HFFc6 (cell line): ENCODE data around the gene NKAPL. TPM values are rescaled to one million over a fixed set of nuclear protein-coding genes. Genes with fewer than 3 reads are reported as not detected.

Experiments used
- DNase-seq: peaks from one replicate; pipeline ENCODE4 v3.0.0-alpha.2; 2018
- H3K27ac Mint-ChIP-seq: 2 replicates; pipeline ENCODE4 v1.8.0; 2020; ENCODE audit warnings: mild to moderate bottlenecking, mixed read lengths
- H3K27me3 Mint-ChIP-seq: 2 replicates; pipeline ENCODE4 v1.8.0; 2021; ENCODE audit warnings: mild to moderate bottlenecking, moderate library complexity, mixed read lengths; ENCODE audit not compliant: insufficient read depth
- H3K36me3 Mint-ChIP-seq: 2 replicates; pipeline ENCODE4 v1.8.0; 2021; ENCODE audit warnings: low read depth, mixed read lengths
- H3K4me1 Mint-ChIP-seq: 2 replicates; pipeline ENCODE4 v1.8.0; 2020; ENCODE audit warnings: low read depth, mixed read lengths
- H3K4me3 Mint-ChIP-seq: 2 replicates; pipeline ENCODE4 v1.8.0; 2020; ENCODE audit warnings: mild to moderate bottlenecking, moderate library complexity, mixed read lengths
- H3K9me3 Mint-ChIP-seq: 2 replicates; pipeline ENCODE4 v1.8.0; 2020; ENCODE audit warnings: mild to moderate bottlenecking, mixed read lengths
- CTCF ChIP-seq: fragments of 200-600 bp; sonication (generic); IDR thresholded peaks from 2 replicates; pipeline ENCODE4 v1.5.0; 2021; ENCODE audit warnings: antibody characterized with exemption, mild to moderate bottlenecking
- total RNA-seq, 6 experiments: library from RNA; stranded (reverse); fragmentation: NEBNext Ultra II Directional; extraction: Animal tissue kit (Norgen Biotek cat#: 25700); gene quantifications; 2 replicates in 1 of 6; 3 replicates in 5 of 6; pipeline ENCODE4 v1.2.3, GENCODE V29; 2021

NKAPL gene
- total RNA-seq, 6 experiments from 2014 or later: not detected

- TF ChIP-seq CTCF: no peak
- Mint-ChIP-seq H3K36me3 (peaks cover 13% of the 10 kb centered on the region), H3K9me3 (no peaks in the 10 kb centered on the region), H3K4me3 (peak overlapping the region; percentile 99), H3K27ac (peak overlapping the region; percentile 36; the same call in 1 of the 2 replicates), H3K4me1 (peaks cover 20% of the 10 kb centered on the region), H3K27me3 (no peaks in the 10 kb centered on the region)
- DNase-seq: no peak
Observed at GRCh38 chr6:28250747-28251146, 8.3 kb upstream of the NKAPL start.

GRCh38 chr6:28251661-28252008 is 7.5 kb upstream of the NKAPL start:
- no peak for DNase-seq
- Mint-ChIP-seq H3K9me3 (no peaks in the 10 kb centered on the region), H3K36me3 (peaks cover 13% of the 10 kb centered on the region; the same call in 1 of the 2 replicates), H3K4me1 (peaks cover 20% of the 10 kb centered on the region), H3K27ac (peak overlapping the region; percentile 84), H3K27me3 (no peaks in the 10 kb centered on the region), H3K4me3 (peak overlapping the region; percentile 99)
- TF ChIP-seq CTCF: no peak

- Mint-ChIP-seq H3K4me3 (peak within 1 kb of the TSS; percentile 99), H3K36me3 (peaks cover 13% of the 10 kb centered on the region; the same call in 1 of the 2 replicates), H3K27me3 (no peaks in the 10 kb centered on the region), H3K9me3 (no peaks in the 10 kb centered on the region), H3K4me1 (peaks cover 20% of the 10 kb centered on the region), H3K27ac (peak within 1 kb of the TSS; percentile 84)
- TF ChIP-seq CTCF: no peak
- peak; percentile 83 for DNase-seq
Observed at GRCh38 chr6:28252009-28252975, 6.8 kb upstream of the NKAPL start, which contains the start of gene ZKSCAN4. Gene ZKSCAN4 (minus strand): TSS chr6:28252269. CDS start chr6:28251980, 289 bp downstream.

- Mint-ChIP-seq H3K36me3 (peaks cover 5% of the 10 kb centered on the region; the same call in 1 of the 2 replicates), H3K27ac (no peak overlapping the region), H3K27me3 (no peaks in the 10 kb centered on the region), H3K4me1 (peaks cover 25% of the 10 kb centered on the region), H3K4me3 (no peak overlapping the region), H3K9me3 (no peaks in the 10 kb centered on the region)
- TF ChIP-seq CTCF: no peak
- DNase-seq: no peak
Observed at GRCh38 chr6:28254121-28254519, 5.0 kb upstream of the NKAPL start.

- no peak for DNase-seq
- H3K27me3 Mint-ChIP-seq: no peaks in the 10 kb centered on the region
- peaks cover 18% of the 10 kb centered on the region for H3K4me1 Mint-ChIP-seq
- no peak for TF ChIP-seq CTCF
- no peak overlapping the region for H3K4me3 Mint-ChIP-seq
- H3K36me3 Mint-ChIP-seq: peaks cover under 1% of the 10 kb centered on the region; the same call in 1 of the 2 replicates
- H3K9me3 Mint-ChIP-seq: no peaks in the 10 kb centered on the region
- no peak overlapping the region for H3K27ac Mint-ChIP-seq
Observed at GRCh38 chr6:28257042-28257441, 2.1 kb upstream of the NKAPL start.
